HCT116 (cell line): ENCODE data around the gene PCDH1.
"Not testable (repeated sequence)": the region's sequence is repeated elsewhere in the genome, so short reads cannot be mapped to it uniquely, and the experiment has no call there.

Experiments
- CEBPB ChIP-seq: IDR thresholded peaks from 2 replicates; pipeline ENCODE4 v1.6.1; 2012; ENCODE audit warnings: low read depth
- ELF1 ChIP-seq: IDR thresholded peaks from 2 replicates; pipeline ENCODE4 v1.6.1; 2012; ENCODE audit warnings: low read depth, borderline replicate concordance
- EZH2 ChIP-seq: fragments of 200-600 bp; sonication (generic); IDR thresholded peaks from 2 replicates; pipeline ENCODE4 v1.6.1; 2017; ENCODE audit warnings: antibody characterized with exemption, mixed run types
- EZH2phosphoT487 ChIP-seq: fragments of 200-600 bp; IDR thresholded peaks from 2 replicates; pipeline ENCODE4 v1.6.1; 2018; ENCODE audit warnings: antibody characterized with exemption, borderline replicate concordance
- POLR2A ChIP-seq: IDR thresholded peaks from 2 replicates; pipeline ENCODE4 v1.7.0; 2011; ENCODE audit warnings: borderline replicate concordance; ENCODE audit not compliant: insufficient read depth, insufficient read length; ENCODE audit errors: extremely low read depth
- POLR2AphosphoS5 ChIP-seq: IDR thresholded peaks from 2 replicates; pipeline ENCODE4 v1.6.1; 2011; ENCODE audit warnings: mild to moderate bottlenecking, low read depth, low read length, moderate library complexity
- SIN3A ChIP-seq: IDR thresholded peaks from 2 replicates; pipeline ENCODE4 v1.6.1; 2012; ENCODE audit warnings: low read depth
- SRF ChIP-seq: IDR thresholded peaks from 2 replicates; pipeline ENCODE4 v1.6.1; 2012; ENCODE audit warnings: low read depth
- YY1 ChIP-seq: IDR thresholded peaks from 2 replicates; pipeline ENCODE4 v1.6.1; 2011; ENCODE audit warnings: low read length, low read depth, moderate library complexity, mild to moderate bottlenecking; ENCODE audit not compliant: insufficient replicate concordance; ENCODE audit errors: extremely low read depth
- ZFX ChIP-seq: fragments of 450-650 bp; IDR thresholded peaks from 2 replicates; pipeline ENCODE4 v1.6.1; 2017
- TF ChIP-seq, protein P1 (sequence below), 3 experiments: fragments of 200-600 bp in 1 of 3; sonication (generic) in 1 of 3; IDR thresholded peaks in 2 of 3; conservative IDR thresholded peaks in 1 of 3; 2 replicates each; pipeline ENCODE4 v1.5.1; 2012 to 2017; ENCODE audit warnings: low read depth in 2 of 3, low read length in 2 of 3, antibody characterized with exemption in 1 of 3, borderline replicate concordance in 1 of 3, control low read depth in 1 of 3, mild to moderate bottlenecking in 1 of 3, mixed read lengths in 1 of 3, mixed run types in 1 of 3, moderate library complexity in 1 of 3; ENCODE audit not compliant: insufficient read depth in 1 of 3
- TF ChIP-seq, protein P2 (sequence below): IDR thresholded peaks from 2 replicates; pipeline ENCODE4 v1.6.1; 2012

DNA sequence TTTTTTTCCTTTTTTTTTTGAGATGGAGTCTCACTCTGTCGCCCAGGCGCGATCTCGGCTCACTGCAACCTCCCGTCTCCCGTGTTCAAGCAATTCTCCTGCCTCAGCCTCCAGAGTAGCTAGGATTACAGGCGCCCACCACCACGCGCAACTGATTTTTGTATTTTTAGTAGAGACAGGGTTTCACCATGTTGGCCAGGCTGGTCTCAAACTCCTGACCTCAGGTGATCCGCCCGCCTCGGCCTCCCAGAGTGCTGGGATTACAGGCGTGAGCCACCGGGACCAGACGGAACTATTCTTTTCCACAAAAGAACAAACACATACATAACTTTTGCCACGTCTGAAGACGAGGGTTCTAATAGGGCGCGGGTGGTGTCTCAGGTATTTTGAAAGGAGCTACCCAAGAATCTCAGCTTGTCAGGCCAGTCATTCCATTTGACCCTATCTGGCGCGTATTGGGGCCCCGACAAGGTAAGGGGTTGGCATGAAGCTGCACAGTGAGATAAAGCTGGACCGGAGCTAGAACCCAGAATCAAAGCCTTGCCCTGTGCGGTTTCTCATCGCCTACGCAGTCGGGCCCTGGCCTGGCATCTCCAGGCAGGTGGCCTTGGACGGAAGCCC lies 44.7 kb upstream of the PCDH1 start:
- TF ChIP-seq, protein P1, sequence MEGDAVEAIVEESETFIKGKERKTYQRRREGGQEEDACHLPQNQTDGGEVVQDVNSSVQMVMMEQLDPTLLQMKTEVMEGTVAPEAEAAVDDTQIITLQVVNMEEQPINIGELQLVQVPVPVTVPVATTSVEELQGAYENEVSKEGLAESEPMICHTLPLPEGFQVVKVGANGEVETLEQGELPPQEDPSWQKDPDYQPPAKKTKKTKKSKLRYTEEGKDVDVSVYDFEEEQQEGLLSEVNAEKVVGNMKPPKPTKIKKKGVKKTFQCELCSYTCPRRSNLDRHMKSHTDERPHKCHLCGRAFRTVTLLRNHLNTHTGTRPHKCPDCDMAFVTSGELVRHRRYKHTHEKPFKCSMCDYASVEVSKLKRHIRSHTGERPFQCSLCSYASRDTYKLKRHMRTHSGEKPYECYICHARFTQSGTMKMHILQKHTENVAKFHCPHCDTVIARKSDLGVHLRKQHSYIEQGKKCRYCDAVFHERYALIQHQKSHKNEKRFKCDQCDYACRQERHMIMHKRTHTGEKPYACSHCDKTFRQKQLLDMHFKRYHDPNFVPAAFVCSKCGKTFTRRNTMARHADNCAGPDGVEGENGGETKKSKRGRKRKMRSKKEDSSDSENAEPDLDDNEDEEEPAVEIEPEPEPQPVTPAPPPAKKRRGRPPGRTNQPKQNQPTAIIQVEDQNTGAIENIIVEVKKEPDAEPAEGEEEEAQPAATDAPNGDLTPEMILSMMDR (IDR thresholded peaks at IDR 0.05 in 2 of 3, conservative IDR thresholded peaks at IDR 0.05 in 1 of 3; ENCODE audit: borderline replicate concordance in 1 of 3, insufficient read depth in 1 of 3, low read depth in 2 of 3, low read length in 2 of 3), result not testable (repeated sequence)
- TF ChIP-seq SRF, SIN3A, POLR2A, POLR2AphosphoS5, ZFX, CEBPB, EZH2, EZH2phosphoT487, YY1, ELF1: not testable (repeated sequence)
- TF ChIP-seq, protein P2, sequence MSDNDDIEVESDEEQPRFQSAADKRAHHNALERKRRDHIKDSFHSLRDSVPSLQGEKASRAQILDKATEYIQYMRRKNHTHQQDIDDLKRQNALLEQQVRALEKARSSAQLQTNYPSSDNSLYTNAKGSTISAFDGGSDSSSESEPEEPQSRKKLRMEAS, result not testable (repeated sequence)
